GM23338 (cell line): ENCODE data around the gene KLHL40. TPM values are rescaled to one million over a fixed set of nuclear protein-coding genes. Genes with fewer than 3 reads are reported as not detected.

Source experiments
- ATAC-seq: fragments of 200-7000 bp; cut with Tn5 transposase; 3 replicates; pipeline ENCODE4 v1.9.1; 2020
- DNase-seq: peaks from one replicate; pipeline ENCODE4 v3.0.0-alpha.2; 2015; ENCODE audit warnings: low spot score
- H2AFZ ChIP-seq: fragments of 200-600 bp; sonication (generic); 2 replicates; pipeline ENCODE4 v1.8.0; 2016; ENCODE audit warnings: antibody characterized with exemption, mild to moderate bottlenecking, moderate library complexity
- H3F3A ChIP-seq: fragments of 200-600 bp; sonication (generic); replicated peaks from 2 replicates; pipeline ENCODE4 v1.8.0; 2017; ENCODE audit warnings: antibody characterized with exemption, mixed run types, low read depth
- H3K27ac ChIP-seq: fragments of 200-600 bp; sonication (generic); 2 replicates; pipeline ENCODE4 v1.6.1; 2016; ENCODE audit warnings: low read depth
- H3K27me3 ChIP-seq: fragments of 200-600 bp; sonication (generic); 2 replicates; pipeline ENCODE4 v1.8.0; 2016; ENCODE audit warnings: mild to moderate bottlenecking, mixed run types, moderate library complexity; ENCODE audit not compliant: insufficient read depth
- H3K36me3 ChIP-seq: fragments of 200-600 bp; sonication (generic); 2 replicates; pipeline ENCODE4 v1.8.0; 2016; ENCODE audit warnings: mild to moderate bottlenecking; ENCODE audit not compliant: insufficient read depth
- H3K4me1 ChIP-seq: fragments of 200-600 bp; sonication (generic); 2 replicates; pipeline ENCODE4 v1.8.0; 2016; ENCODE audit warnings: mild to moderate bottlenecking, moderate library complexity; ENCODE audit not compliant: insufficient read depth
- H3K4me2 ChIP-seq: fragments of 200-600 bp; sonication (generic); 2 replicates; pipeline ENCODE4 v1.7.1; 2017; ENCODE audit warnings: mixed run types
- H3K4me3 ChIP-seq: fragments of 200-600 bp; sonication (generic); 2 replicates; pipeline ENCODE4 v1.6.1; 2016; ENCODE audit warnings: mixed run types
- H3K79me2 ChIP-seq: fragments of 200-600 bp; sonication (generic); replicated peaks from 2 replicates; pipeline ENCODE4 v1.8.0; 2017; ENCODE audit warnings: mild to moderate bottlenecking; ENCODE audit not compliant: insufficient read depth
- H3K9me2 ChIP-seq: fragments of 200-600 bp; sonication (generic); 2 replicates; pipeline ENCODE4 v1.8.0; 2017; ENCODE audit not compliant: insufficient read depth
- H4K20me1 ChIP-seq: fragments of 200-600 bp; sonication (generic); replicated peaks from 2 replicates; pipeline ENCODE4 v1.8.0; 2017; ENCODE audit warnings: mild to moderate bottlenecking; ENCODE audit not compliant: insufficient read depth
- H3K27ac Mint-ChIP-seq: 2 replicates; pipeline ENCODE4 v1.8.0; 2020; ENCODE audit warnings: inconsistent platforms, mild to moderate bottlenecking, moderate library complexity, mixed read lengths
- H3K27me3 Mint-ChIP-seq: 3 replicates; pipeline ENCODE4 v1.8.0; 2022; ENCODE audit warnings: low read depth, mild to moderate bottlenecking, moderate library complexity, mixed read lengths, inconsistent platforms; ENCODE audit not compliant: insufficient read depth, poor library complexity
- H3K36me3 Mint-ChIP-seq: 3 replicates; pipeline ENCODE4 v1.8.0; 2021; ENCODE audit warnings: low read depth, mild to moderate bottlenecking, inconsistent platforms, moderate library complexity, mixed read lengths
- H3K4me1 Mint-ChIP-seq: 3 replicates; pipeline ENCODE4 v1.8.0; 2020; ENCODE audit warnings: mild to moderate bottlenecking, inconsistent platforms, mixed read lengths
- H3K4me3 Mint-ChIP-seq: 3 replicates; pipeline ENCODE4 v1.8.0; 2021; ENCODE audit warnings: moderate library complexity, mild to moderate bottlenecking, inconsistent platforms, mixed read lengths
- H3K9me3 Mint-ChIP-seq: 3 replicates; pipeline ENCODE4 v1.8.0; 2020; ENCODE audit warnings: moderate library complexity, mild to moderate bottlenecking, inconsistent platforms, mixed read lengths
- CREB1 ChIP-seq: fragments of 250-450 bp; sonication (Bioruptor Pico); IDR thresholded peaks from 2 replicates; pipeline ENCODE4 v1.5.0; 2020; ENCODE audit warnings: low read depth, mild to moderate bottlenecking, moderate library complexity
- CTCF ChIP-seq, 2 experiments: fragments of 200-600 bp in 1 of 2; sonication (generic) in 1 of 2; conservative IDR thresholded peaks; 2 replicates each; pipeline versions ENCODE4 v1.5.1 to v1.6.1; 2016 to 2017; ENCODE audit warnings: antibody characterized with exemption in 2 of 2, low read depth in 2 of 2, mild to moderate bottlenecking in 2 of 2, moderate library complexity in 1 of 2
- ETS1 ChIP-seq: IDR thresholded peaks from 2 replicates; pipeline ENCODE4 v1.6.1; 2016; ENCODE audit warnings: antibody characterized with exemption
- EZH2 ChIP-seq: fragments of 200-600 bp; sonication (generic); IDR thresholded peaks from one replicate; pipeline ENCODE4 v1.8.0; 2017; ENCODE audit warnings: antibody characterized with exemption, mild to moderate bottlenecking, low read depth; ENCODE audit not compliant: unreplicated experiment
- EZH2phosphoT487 ChIP-seq: fragments of 200-600 bp; sonication (generic); IDR thresholded peaks from one replicate; pipeline ENCODE4 v1.8.1; 2018; ENCODE audit warnings: antibody characterized with exemption; ENCODE audit not compliant: unreplicated experiment
- JUNB ChIP-seq: IDR thresholded peaks from one replicate; pipeline ENCODE4 v1.6.1; 2016; ENCODE audit warnings: antibody characterized with exemption; ENCODE audit not compliant: unreplicated experiment
- NANOG ChIP-seq: IDR thresholded peaks from 2 replicates; pipeline ENCODE4 v1.6.1; 2016; ENCODE audit warnings: antibody characterized with exemption, borderline replicate concordance
- POLR2AphosphoS5 ChIP-seq: IDR thresholded peaks from 2 replicates; pipeline ENCODE4 v1.6.1; 2016; ENCODE audit warnings: antibody characterized with exemption, low read depth
- REST ChIP-seq: IDR thresholded peaks from one replicate; pipeline ENCODE4 v1.6.1; 2018; ENCODE audit warnings: antibody characterized with exemption; ENCODE audit not compliant: unreplicated experiment
- STAT1 ChIP-seq: IDR thresholded peaks from one replicate; pipeline ENCODE4 v1.6.1; 2016; ENCODE audit warnings: antibody characterized with exemption; ENCODE audit not compliant: unreplicated experiment
- ZNF114 ChIP-seq: fragments of 250-450 bp; sonication (Bioruptor Pico); IDR thresholded peaks from 2 replicates; pipeline ENCODE4 v1.5.0; 2020; ENCODE audit warnings: mild to moderate bottlenecking, moderate library complexity
- ZNF331 ChIP-seq: fragments of 250-450 bp; sonication (Bioruptor Pico); IDR thresholded peaks from 2 replicates; pipeline ENCODE4 v1.5.0; 2020; ENCODE audit warnings: low read depth, mild to moderate bottlenecking, moderate library complexity
- ZNF462 ChIP-seq: fragments of 250-450 bp; sonication (Bioruptor Pico); IDR thresholded peaks from 2 replicates; pipeline ENCODE4 v1.5.0; 2020; ENCODE audit warnings: mild to moderate bottlenecking, moderate library complexity
- polyA plus RNA-seq: library from polyadenylated mRNA; unstranded; fragments of >200 nt; fragmentation: Nextera tagmentation; extraction: Ambion mirVana; gene quantifications from 2 replicates; pipeline ENCODE4 v1.2.1, GENCODE V29; 2016
- total RNA-seq: library from RNA; depleted of rRNA; stranded (reverse); fragments of >200 nt; shearing (Covaris generic); gene quantifications from 2 replicates; pipeline ENCODE4 v1.2.3, GENCODE V29; 2014

Gene KLHL40
- total and polyA plus RNA-seq, 2 experiments from 2014 or later: not detected

- H3K27ac ChIP-seq: no peak overlapping the region
- no peak overlapping the region for H3K4me2 ChIP-seq
- Mint-ChIP-seq H3K27ac (no peak overlapping the region), H3K36me3 (no peaks in the 10 kb centered on the region), H3K4me1 (no peaks in the 10 kb centered on the region; the same call in 2 of the 3 replicates), H3K4me3 (no peak overlapping the region), H3K9me3 (no peaks in the 10 kb centered on the region), H3K27me3 (peaks cover 5% of the 10 kb centered on the region)
- H4K20me1 ChIP-seq: no peaks in the 10 kb centered on the region
- H3K9me2 ChIP-seq: no peaks in the 10 kb centered on the region
- no peaks in the 10 kb centered on the region for H3K27me3 ChIP-seq
- H3K36me3 ChIP-seq: no peaks in the 10 kb centered on the region
- H3K4me3 ChIP-seq: no peak overlapping the region
- no peaks in the 10 kb centered on the region for H3K79me2 ChIP-seq
- no peak for DNase-seq
- H3K4me1 ChIP-seq: no peaks in the 10 kb centered on the region
- no peak for TF ChIP-seq CTCF (conservative IDR thresholded peaks at IDR 0.05; ENCODE audit: low read depth in 2 of 2)
- TF ChIP-seq REST: no peak
- no peak for TF ChIP-seq NANOG
- no peak for TF ChIP-seq ZNF114
- no peak for TF ChIP-seq EZH2phosphoT487
- TF ChIP-seq JUNB: no peak
- no peak for TF ChIP-seq STAT1
- no peak for TF ChIP-seq CREB1
- TF ChIP-seq POLR2AphosphoS5: no peak
- TF ChIP-seq ETS1: no peak
- no peak for TF ChIP-seq ZNF462 (CRISPR knock-in tag)
- TF ChIP-seq ZNF331: no peak
- TF ChIP-seq EZH2: no peak
- H3F3A ChIP-seq: no peaks in the 10 kb centered on the region
- no peak for ATAC-seq
- no peak overlapping the region for H2AFZ ChIP-seq
Observed at GRCh38 chr3:42714171-42714852, 29.0 kb downstream of the KLHL40 start.
